Colonic mucosa (tissue), 4 donors: ENCODE results near the gene SLC7A1. TPM values are rescaled to one million over a fixed set of nuclear protein-coding genes. Genes with fewer than 3 reads are reported as not detected.

ENCODE experiments used
- DNase-seq: peaks from one replicate; pipeline ENCODE4 v3.0.0-alpha.2; 2020
- H3K27ac ChIP-seq: fragments of 200-600 bp; one replicate; pipeline ENCODE4 v1.8.0; 2021
- H3K27me3 ChIP-seq: fragments of 200-600 bp; one replicate; pipeline ENCODE4 v1.8.0; 2021
- H3K36me3 ChIP-seq: fragments of 200-600 bp; one replicate; pipeline ENCODE4 v1.8.0; 2021
- H3K4me1 ChIP-seq: fragments of 200-600 bp; one replicate; pipeline ENCODE4 v1.8.0; 2021; ENCODE audit warnings: mild to moderate bottlenecking
- H3K4me3 ChIP-seq: fragments of 200-600 bp; one replicate; pipeline ENCODE4 v1.8.0; 2021
- H3K9ac ChIP-seq, 2 donors: one replicate each; pipeline ENCODE4 v1.7.0; 2013; ENCODE audit warnings: control low read depth in 2 of 2, low read depth in 2 of 2, low read length in 2 of 2
- H3K9me3 ChIP-seq: fragments of 200-600 bp; one replicate; pipeline ENCODE4 v1.8.0; 2021
- CTCF ChIP-seq: fragments of 200-600 bp; IDR thresholded peaks from one replicate; pipeline ENCODE4 v1.8.0; 2022; ENCODE audit warnings: antibody characterized with exemption, mild to moderate bottlenecking
- intact Hi-C: fragments of 100-400 bp; cut with DNase I; formaldehyde crosslinking; loops from one replicate; pipeline ENCODE4 v1.14.1; 2022
- total RNA-seq, 2 donors: library from RNA; stranded (reverse); fragmentation: NEBNext Ultra II Directional in 1 of 2; extraction: Animal tissue kit (Norgen Biotek cat#: 25700) in 1 of 2; gene quantifications; one replicate each; pipeline ENCODE4 v1.2.1, GENCODE V29; 2021
- donor health status: healthy.
- donor health status: DM: no; HTN: no; CAD: no.
- donor health status: DM: no; HTN: no; CAD: no.

Gene SLC7A1
- total RNA-seq, 2 donors from 2014 or later, result 52.4 to 62.8 TPM

- Histone ChIP-seq H3K9ac (no peak overlapping the region), H3K4me1 (no peaks in the 10 kb centered on the region), H3K27me3 (no peaks in the 10 kb centered on the region), H3K4me3 (no peak overlapping the region), H3K36me3 (no peaks in the 10 kb centered on the region), H3K27ac (no peak overlapping the region), H3K9me3 (no peaks in the 10 kb centered on the region)
- TF ChIP-seq CTCF, result no peak
- DNase-seq, result no peak
- intact Hi-C loops, result no loop called here
These were observed 80.7 kb downstream of the SLC7A1 start for GRCh38 chr13:29514720-29515310.

GRCh38 chr13:29513981-29514719, 81.3 kb downstream of the SLC7A1 start:
- H3K36me3 ChIP-seq, result no peaks in the 10 kb centered on the region
- no peaks in the 10 kb centered on the region for H3K4me1 ChIP-seq
- no peak overlapping the region for H3K4me3 ChIP-seq
- no peaks in the 10 kb centered on the region for H3K9me3 ChIP-seq
- no peak overlapping the region for H3K27ac ChIP-seq
- H3K9ac ChIP-seq, result no peak overlapping the region
- intact Hi-C loops, result no loop called here
- no peaks in the 10 kb centered on the region for H3K27me3 ChIP-seq
- DNase-seq, result no peak
- TF ChIP-seq CTCF, result no peak

GRCh38 chr13:29513002-29513980, 82.2 kb downstream of the SLC7A1 start:
- Histone ChIP-seq H3K27ac (no peak overlapping the region), H3K27me3 (no peaks in the 10 kb centered on the region), H3K36me3 (no peaks in the 10 kb centered on the region), H3K4me1 (peaks cover 8% of the 10 kb centered on the region), H3K4me3 (no peak overlapping the region), H3K9ac (no peak overlapping the region), H3K9me3 (no peaks in the 10 kb centered on the region)
- no peak for TF ChIP-seq CTCF
- no peak for DNase-seq
- intact Hi-C loops, result no loop called here

GRCh38 chr13:29511980-29512379, 83.5 kb downstream of the SLC7A1 start:
- no peak for TF ChIP-seq CTCF
- Histone ChIP-seq H3K4me1 (peaks cover 8% of the 10 kb centered on the region), H3K36me3 (no peaks in the 10 kb centered on the region), H3K4me3 (no peak overlapping the region), H3K27ac (no peak overlapping the region), H3K9ac (no peak overlapping the region), H3K9me3 (no peaks in the 10 kb centered on the region), H3K27me3 (no peaks in the 10 kb centered on the region)
- intact Hi-C loops, result no loop called here
- no peak for DNase-seq

GRCh38 chr13:29511106-29511796, 84.2 kb downstream of the SLC7A1 start:
- H3K27me3 ChIP-seq, result no peaks in the 10 kb centered on the region
- no peaks in the 10 kb centered on the region for H3K9me3 ChIP-seq
- peaks cover 8% of the 10 kb centered on the region for H3K4me1 ChIP-seq
- no peak overlapping the region for H3K4me3 ChIP-seq
- H3K27ac ChIP-seq, result no peak overlapping the region
- intact Hi-C loops, result no loop called here
- no peak for DNase-seq
- H3K9ac ChIP-seq, result no peak overlapping the region
- no peak for TF ChIP-seq CTCF
- H3K36me3 ChIP-seq, result no peaks in the 10 kb centered on the region
